Common myeloid progenitor, CD34-positive (primary cell): ENCODE data around the gene TEAD3.
"Not testable (repeated sequence)": the region's sequence is repeated elsewhere in the genome, so short reads cannot be mapped to it uniquely, and the experiment has no call there.

Experiments
- CTCF ChIA-PET: fragments of 350-600 bp; sonication (Branson Sonifier 250); formaldehyde crosslinking; loops from one replicate; lab custom pipeline; 2021; ENCODE audit warnings: antibody characterized with exemption; lab: Charles Lee
- POLR2A ChIA-PET: fragments of 350-600 bp; sonication (Branson Sonifier 250); formaldehyde crosslinking; loops from one replicate; lab custom pipeline; 2021; ENCODE audit warnings: antibody characterized with exemption; lab: Charles Lee
- DNase-seq, 3 donors: peaks; one replicate each; pipeline versions ENCODE4 v3.0.0 to v3.0.0-alpha.2; 2013
- H3K27ac ChIP-seq, 2 experiments: 1 replicate in 1 of 2; 2 replicates in 1 of 2; pipeline ENCODE4 v1.7.0; 2013; ENCODE audit warnings: inconsistent platforms in 2 of 2, low read length in 2 of 2, mild to moderate bottlenecking in 2 of 2, low read depth in 1 of 2, moderate library complexity in 1 of 2; ENCODE audit not compliant: severe bottlenecking in 2 of 2, insufficient read depth in 1 of 2, poor library complexity in 1 of 2
- H3K27me3 ChIP-seq, 5 experiments: replicated peaks in 2 of 5; 1 replicate in 3 of 5; 2 replicates in 2 of 5; pipeline versions ENCODE4 v1.6.1 to v1.7.0; 2013; ENCODE audit warnings: low read length in 4 of 5, mild to moderate bottlenecking in 2 of 5, moderate library complexity in 2 of 5, inconsistent platforms in 1 of 5; ENCODE audit not compliant: insufficient read depth in 5 of 5, control insufficient read depth in 4 of 5
- H3K36me3 ChIP-seq, 4 experiments: 1 replicate in 2 of 4; 2 replicates in 2 of 4; pipeline versions ENCODE4 v1.6.1 to v1.7.0; 2013; ENCODE audit warnings: low read length in 3 of 4, control low read depth in 1 of 4, mild to moderate bottlenecking in 1 of 4; ENCODE audit not compliant: control insufficient read depth in 4 of 4, insufficient read depth in 4 of 4
- H3K4me1 ChIP-seq, 4 experiments: 1 replicate in 3 of 4; 2 replicates in 1 of 4; pipeline versions ENCODE4 v1.6.1 to v1.7.1; 2013; ENCODE audit warnings: low read length in 3 of 4, mild to moderate bottlenecking in 3 of 4, control low read depth in 1 of 4, inconsistent platforms in 1 of 4, moderate library complexity in 1 of 4; ENCODE audit not compliant: control insufficient read depth in 4 of 4, insufficient read depth in 4 of 4; ENCODE audit errors: control extremely low read depth in 1 of 4
- H3K4me3 ChIP-seq, 7 experiments: 1 replicate in 4 of 7; 2 replicates in 3 of 7; pipeline versions ENCODE4 v1.5.1 to v1.7.0; 2013; ENCODE audit warnings: mild to moderate bottlenecking in 7 of 7, low read length in 6 of 7, moderate library complexity in 6 of 7, inconsistent platforms in 2 of 7, low read depth in 2 of 7, control low read depth in 1 of 7; ENCODE audit not compliant: insufficient read depth in 4 of 7, control insufficient read depth in 1 of 7; ENCODE audit errors: extremely low read depth in 1 of 7
- H3K9me3 ChIP-seq, 5 experiments: 1 replicate in 4 of 5; 2 replicates in 1 of 5; pipeline versions ENCODE4 v1.6.1 to v1.7.1; 2013; ENCODE audit warnings: low read length in 4 of 5, mild to moderate bottlenecking in 2 of 5, inconsistent platforms in 1 of 5, low read depth in 1 of 5, moderate library complexity in 1 of 5; ENCODE audit not compliant: control insufficient read depth in 4 of 5, insufficient read depth in 2 of 5; ENCODE audit errors: control extremely low read depth in 1 of 5
- WGBS: methylation state at CpG from one replicate; pipeline ENCODE4 v1.1.5; 2013; ENCODE audit not compliant: insufficient coverage; 5-methylcytosine and 5-hydroxymethylcytosine counted together

TEAD3 gene

DNA sequence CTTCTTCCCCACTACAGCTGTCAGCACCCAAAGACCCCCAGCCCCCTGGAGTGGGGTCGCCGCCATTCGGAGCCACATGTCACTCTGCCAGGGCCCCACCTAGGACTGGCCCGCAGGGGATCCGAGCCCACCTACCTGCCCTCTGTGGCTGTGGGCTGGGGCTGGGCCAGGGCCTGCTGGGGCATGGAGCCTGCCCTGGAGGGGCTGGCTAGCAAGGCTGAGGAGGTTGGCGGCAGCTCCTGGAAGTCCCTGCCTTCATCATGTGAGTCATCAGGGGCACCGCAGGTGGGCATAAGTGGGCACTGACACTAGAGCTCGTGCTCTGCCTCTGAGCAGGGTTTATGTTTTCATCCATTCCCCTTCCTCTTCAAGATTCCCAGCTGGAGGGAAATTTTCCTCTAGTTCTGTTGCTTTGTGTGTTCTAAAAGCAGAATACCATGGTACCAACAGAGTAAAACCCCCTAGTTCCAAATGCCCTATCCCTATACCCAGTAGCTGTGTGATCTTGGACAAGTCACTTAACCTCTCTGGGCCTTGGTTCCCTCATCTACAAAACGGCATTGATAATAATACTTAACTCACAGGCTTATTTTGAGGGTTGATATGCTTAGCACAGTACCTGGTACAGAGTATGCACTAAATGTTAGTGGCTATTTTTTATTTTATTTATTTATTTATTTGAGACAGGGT, 53.4 kb downstream of the TEAD3 start:
- Histone ChIP-seq H3K27me3 (peaks cover 0 to 10% (median 3%) of the 10 kb centered on the region in 5 experiments), H3K36me3 (no peaks in the 10 kb centered on the region), H3K27ac (no peak overlapping the region), H3K9me3 (no peaks in the 10 kb centered on the region), H3K4me1 (peaks cover 0 to 3% (median 0%) of the 10 kb centered on the region in 4 experiments), H3K4me3 (no peak overlapping the region)
- CTCF ChIA-PET = interaction anchor here (1.0 to 10.6 kb wide), 6 partner anchors 24 to 148 kb away, joined by 3 to 92 read pairs (median 4); partner anchors contain the start of gene DEF6
- 100% methylated on average over 4 of the region's 9 CpGs for WGBS
- DNase-seq = no peak
- POLR2A ChIA-PET = no interaction called here

- Histone ChIP-seq H3K36me3 (no peaks in the 10 kb centered on the region), H3K4me3 (no peak overlapping the region), H3K27ac (no peak overlapping the region), H3K9me3 (no peaks in the 10 kb centered on the region), H3K27me3 (peaks cover 0 to 10% (median 3%) of the 10 kb centered on the region in 5 experiments), H3K4me1 (peaks cover 0 to 3% (median 0%) of the 10 kb centered on the region in 4 experiments)
- 92% methylated on average over 4 of the region's 5 CpGs for WGBS
- DNase-seq = no peak
- ChIA-PET POLR2A (no interaction called here), CTCF (interaction anchor here (10.6 kb wide), 1 partner anchor 147 kb away, joined by 92 read pairs; the partner anchor contains the start of gene DEF6)
Observed at GRCh38 chr6:35442693-35443092, 54.2 kb downstream of the TEAD3 start.

- Histone ChIP-seq H3K27me3 (peaks cover 0 to 10% (median 3%) of the 10 kb centered on the region in 5 experiments), H3K27ac (no peak overlapping the region), H3K9me3 (no peaks in the 10 kb centered on the region), H3K36me3 (no peaks in the 10 kb centered on the region), H3K4me1 (peaks cover 0 to 3% (median 0%) of the 10 kb centered on the region in 4 experiments), H3K4me3 (no peak overlapping the region)
- ChIA-PET POLR2A (no interaction called here), CTCF (no interaction called here)
- no peak for DNase-seq
- 95% methylated on average over 3 of the region's 4 CpGs for WGBS
Observed at GRCh38 chr6:35441642-35442041, 55.2 kb downstream of the TEAD3 start.

DNA sequence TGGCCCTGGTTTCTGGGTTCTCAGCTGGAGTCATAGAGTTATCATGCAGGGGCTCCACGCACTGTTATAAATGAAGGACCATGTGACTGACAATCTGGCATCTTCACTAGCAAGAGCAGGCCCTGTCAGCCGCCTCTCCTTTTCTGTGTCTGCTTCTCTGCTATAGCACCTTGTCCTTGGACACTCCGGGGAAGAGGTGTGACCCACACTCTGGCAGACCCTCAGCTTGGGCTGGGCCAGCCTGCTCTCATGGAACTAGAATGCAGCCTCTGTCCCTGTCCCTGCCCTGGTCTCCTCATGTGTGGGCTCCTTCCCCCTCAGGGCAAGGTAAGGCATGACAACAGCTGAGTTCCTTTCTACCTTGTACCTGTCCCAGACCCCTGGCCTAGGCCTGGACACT, 55.7 kb downstream of the TEAD3 start:
- no peak for DNase-seq
- H3K4me3 ChIP-seq = no peak overlapping the region
- no peak overlapping the region for H3K27ac ChIP-seq
- H3K27me3 ChIP-seq = peaks cover 0 to 6% (median 0%) of the 10 kb centered on the region in 5 experiments
- ChIA-PET POLR2A (no interaction called here), CTCF (no interaction called here)
- WGBS = 100% methylated on average over 3 of the region's 3 CpGs
- H3K36me3 ChIP-seq = no peaks in the 10 kb centered on the region
- H3K4me1 ChIP-seq = peaks cover 0 to 3% (median 0%) of the 10 kb centered on the region in 4 experiments
- H3K9me3 ChIP-seq = no peaks in the 10 kb centered on the region

GRCh38 chr6:35439308-35439707, 57.6 kb downstream of the TEAD3 start:
- WGBS = 72% methylated on average over 3 of the region's 3 CpGs
- CTCF ChIA-PET = interaction anchor here (1.3 kb wide), 1 partner anchor 12 kb away, joined by 3 read pairs; no protein-coding TSS in a partner anchor
- DNase-seq = no peak
- peaks cover 0 to 9% (median 0%) of the 10 kb centered on the region in 5 experiments for H3K27me3 ChIP-seq
- H3K9me3 ChIP-seq = no peaks in the 10 kb centered on the region
- H3K36me3 ChIP-seq = no peaks in the 10 kb centered on the region
- no peak overlapping the region for H3K27ac ChIP-seq
- H3K4me1 ChIP-seq = no peaks in the 10 kb centered on the region
- no peak overlapping the region for H3K4me3 ChIP-seq
- POLR2A ChIA-PET = no interaction called here

DNA sequence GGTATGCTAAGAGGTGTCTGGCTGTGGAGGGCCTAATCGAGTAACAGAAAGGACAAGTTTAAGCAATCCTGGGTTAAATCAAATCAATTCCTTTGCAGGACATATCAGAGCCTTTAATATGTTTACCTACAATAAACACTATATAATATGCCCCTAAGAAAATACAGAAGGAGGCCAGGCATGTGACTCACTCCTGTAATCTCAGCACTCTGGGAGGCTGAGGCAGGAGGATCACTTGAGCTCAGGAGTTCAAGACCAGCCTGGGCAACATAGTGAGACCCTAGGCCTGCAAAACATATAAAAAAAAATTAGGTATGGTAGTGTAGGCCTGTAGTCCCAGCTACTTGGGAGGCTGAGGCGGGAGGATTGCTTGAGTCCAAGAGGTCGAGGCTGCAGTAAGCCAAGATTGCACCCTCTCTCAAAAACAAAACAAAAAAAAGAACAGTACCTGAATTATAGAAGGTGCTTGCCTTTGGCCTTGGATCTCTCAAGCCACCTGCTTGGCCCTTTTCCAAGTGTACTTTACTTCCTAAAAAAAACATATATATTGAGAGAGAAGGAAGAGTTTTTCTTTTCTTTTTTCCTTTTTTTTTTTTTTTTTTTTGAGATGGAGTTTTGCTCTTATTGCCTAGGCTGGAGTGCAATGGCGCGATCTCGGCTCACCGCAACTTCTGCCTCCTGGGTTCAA, 58.4 kb downstream of the TEAD3 start:
- DNase-seq, H3K27me3 ChIP-seq, H3K27ac ChIP-seq, H3K36me3 ChIP-seq, H3K9me3 ChIP-seq, H3K4me3 ChIP-seq, H3K4me1 ChIP-seq: not testable (repeated sequence)
- ChIA-PET POLR2A (interaction anchor here (0.6 kb wide), 1 partner anchor 25 kb away, joined by 8 read pairs; no protein-coding TSS in a partner anchor), CTCF (interaction anchor here (1.3 to 1.9 kb wide), 3 partner anchors 11 to 97 kb away, joined by 3 to 5 read pairs (median 3); partner anchors contain the start of gene PPARD)
- 100% methylated on average over 2 of the region's 7 CpGs for WGBS
